Globus pallidus (tissue), 1 donor: ENCODE data around the gene SEPTIN5.

Experiments
- DNase-seq: peaks from one replicate; pipeline ENCODE4 v3.0.0-alpha.2; 2015; ENCODE audit warnings: low spot score

Gene SEPTIN5

DNA sequence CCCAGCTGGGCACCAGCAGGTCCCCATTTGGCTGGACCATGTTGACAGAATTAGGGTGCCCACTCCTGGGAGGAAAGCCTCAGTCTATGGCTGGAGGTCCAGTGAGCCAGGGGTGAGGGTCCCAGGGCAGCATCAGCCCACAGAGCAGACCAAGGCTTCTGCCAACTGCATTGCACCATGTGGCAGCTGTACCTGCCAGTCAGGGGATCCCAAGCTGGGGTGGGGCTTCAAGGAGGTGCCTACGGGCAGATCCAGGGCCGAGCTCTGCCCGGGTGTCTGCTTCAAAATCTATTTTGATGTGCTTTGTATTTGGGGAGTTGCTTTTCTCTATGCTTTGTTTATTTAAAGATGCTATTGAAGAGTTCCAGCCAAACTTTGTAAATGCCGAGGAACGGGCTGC lies 19.5 kb downstream of the SEPTIN5 start:
- no peak for DNase-seq

DNA sequence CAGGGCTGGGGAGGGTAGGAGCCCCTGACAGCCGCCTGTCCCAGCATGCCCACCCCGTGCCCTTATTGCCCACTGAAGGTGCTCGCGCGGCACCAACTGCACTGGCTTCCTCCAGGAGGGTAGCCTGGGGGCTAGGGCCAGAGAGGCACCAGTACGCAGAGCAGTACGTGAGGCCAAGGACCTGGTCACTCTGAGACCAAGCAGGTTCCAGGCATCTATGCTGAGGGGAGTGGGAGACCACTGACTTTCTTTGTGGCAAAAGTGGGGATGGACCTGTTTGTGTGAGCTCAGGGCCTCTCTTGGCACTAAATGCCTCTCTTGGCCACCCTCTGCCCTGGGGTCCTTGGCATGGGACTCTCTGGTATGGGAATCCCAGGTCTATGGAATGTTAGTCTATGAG lies 19.9 kb downstream of the SEPTIN5 start:
- no peak for DNase-seq

DNA sequence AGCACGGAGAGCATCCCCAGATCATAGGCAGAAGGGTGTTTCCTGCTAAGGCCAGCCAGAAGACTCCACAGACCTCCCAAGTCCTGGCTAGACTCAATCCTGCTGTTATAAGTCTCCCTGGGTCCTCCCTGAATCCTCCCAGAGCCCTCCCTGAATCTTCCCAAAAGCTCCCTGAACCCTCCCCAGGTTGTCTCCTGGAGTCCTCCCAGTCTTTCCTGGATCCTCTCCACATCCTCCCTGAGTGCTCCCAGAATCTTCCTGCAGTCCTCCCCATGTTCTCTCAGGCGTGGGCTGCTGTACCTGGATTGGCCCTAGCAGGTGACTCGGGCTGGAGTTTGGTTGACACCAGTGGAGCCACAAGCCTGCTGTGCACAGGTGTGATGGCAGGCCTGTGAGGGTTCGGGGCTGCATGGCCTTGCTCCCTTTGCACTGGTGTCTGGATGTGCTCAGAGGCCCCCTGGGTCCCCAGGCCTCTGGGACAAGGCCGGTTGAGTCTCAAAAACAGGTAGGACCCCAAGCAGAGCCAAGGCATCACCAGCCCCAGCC lies 20.6 kb downstream of the SEPTIN5 start:
- no peak for DNase-seq

DNA sequence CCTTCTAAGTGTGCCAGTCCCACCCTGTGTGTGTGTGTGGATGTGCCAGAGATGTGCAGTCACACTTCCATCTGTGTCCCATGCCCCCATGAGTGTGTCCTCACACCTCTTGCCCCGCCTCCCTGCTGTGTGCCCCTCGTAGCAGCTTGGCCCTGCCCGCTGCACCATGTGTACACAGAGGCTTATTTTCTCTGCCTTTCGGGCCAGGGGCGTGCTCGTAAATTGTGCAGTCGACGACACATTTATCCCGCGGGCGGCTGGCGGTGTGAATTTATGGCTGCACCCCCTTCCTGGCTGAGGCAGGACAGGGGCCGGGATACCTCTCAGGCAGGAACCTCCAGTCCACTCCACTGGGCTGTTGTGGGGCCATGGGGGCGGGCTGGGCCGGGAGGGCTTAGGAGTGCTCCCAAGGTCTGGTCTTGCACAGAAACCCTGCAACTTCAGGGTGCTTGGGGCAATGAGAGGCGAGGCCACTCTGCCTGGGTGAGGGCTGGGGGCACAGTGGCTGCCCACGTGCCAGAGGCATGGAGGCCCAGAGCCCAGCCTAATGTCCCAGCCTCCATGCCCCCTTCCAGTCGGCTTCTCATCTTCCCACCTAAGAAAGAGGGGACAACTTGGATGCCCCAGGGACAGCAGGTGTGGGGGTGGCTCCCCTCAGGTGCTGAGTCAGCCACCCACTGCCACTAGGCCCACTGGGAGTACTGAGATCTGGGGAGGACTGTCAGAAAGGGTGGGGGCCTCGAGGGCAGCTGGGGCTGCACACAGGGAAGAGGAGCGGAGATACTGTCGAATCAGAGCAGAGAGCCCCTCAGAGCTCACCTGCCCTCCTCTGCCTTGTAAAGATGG lies 21.6 kb downstream of the SEPTIN5 start:
- DNase-seq: no peak

DNA sequence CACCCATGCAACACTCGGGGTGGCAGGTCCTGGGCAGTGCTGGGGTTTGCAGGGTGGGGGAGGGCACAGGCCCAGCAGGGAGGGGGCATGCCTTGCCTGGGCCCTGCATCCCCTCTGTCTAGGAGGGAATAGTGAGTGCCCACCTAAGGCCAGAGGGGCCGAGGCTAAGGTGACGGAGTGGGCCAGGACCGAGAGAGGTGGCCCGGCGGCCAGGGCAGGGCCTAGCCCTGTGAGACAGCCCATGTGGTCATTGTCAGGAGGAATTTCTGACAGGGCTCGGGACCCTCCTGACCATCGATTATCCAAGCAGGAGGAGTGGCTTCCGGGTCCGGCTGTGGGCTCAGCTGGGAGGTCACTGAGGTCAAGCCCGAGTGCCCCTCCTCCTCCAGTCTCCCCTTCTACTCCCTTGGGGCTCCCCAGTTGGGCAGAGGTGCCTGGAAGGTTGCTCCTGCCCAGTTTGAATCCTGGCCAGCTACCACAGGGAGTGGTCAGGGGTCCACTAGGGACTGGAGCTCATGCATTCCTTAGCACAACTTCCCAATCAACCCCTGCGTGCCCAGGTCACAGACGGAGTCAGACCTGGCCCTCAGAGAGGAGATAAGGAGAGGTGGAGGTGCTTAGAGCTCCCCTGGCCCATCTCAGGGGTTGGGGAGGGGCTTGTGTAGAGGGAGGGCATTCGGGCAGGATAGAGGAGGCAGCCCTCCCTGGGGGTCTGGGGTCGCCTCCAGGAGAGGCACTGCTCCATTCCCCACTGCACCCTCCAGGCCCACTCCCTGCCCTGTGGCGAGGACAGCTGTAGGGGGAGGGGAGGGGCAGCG lies 23.8 kb downstream of the SEPTIN5 start:
- no peak for DNase-seq

DNA sequence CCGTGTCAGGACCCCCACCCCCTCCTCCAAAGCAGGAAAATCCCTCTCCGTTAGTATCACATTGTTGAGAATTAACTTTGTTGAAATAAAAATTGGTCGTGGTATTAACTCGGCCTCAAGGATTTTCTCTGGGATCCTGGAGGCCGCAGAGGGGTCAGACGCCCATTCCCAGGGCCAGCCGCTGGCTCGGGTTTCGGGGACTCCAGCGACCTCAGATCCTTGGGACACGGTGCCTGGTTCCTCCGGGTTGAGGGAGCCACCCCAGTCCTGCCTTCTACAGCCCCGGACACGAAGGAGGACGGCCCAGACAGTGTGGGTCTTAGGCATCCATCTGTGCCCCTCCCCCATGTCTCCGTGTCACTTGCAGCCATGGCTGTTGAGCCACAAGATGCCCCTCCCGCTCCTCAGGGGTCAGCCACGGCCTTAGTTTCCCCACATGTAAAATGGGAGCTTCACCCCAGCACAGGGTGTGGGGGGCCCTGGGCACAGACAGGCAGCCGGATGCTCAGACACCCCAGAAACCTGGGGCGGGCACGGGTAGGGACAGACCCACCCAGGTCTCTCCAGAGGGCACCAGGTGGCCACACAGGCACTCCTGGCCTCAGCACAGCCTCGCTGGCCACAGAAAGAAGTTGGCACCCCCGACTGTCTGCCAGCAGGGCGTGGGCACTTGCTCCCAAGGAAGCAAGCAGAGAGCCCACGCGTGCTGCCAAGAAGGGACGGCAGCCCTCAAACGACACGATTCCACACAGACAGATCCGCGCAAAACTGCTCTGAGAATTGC lies 24.6 kb downstream of the SEPTIN5 start:
- no peak for DNase-seq

DNA sequence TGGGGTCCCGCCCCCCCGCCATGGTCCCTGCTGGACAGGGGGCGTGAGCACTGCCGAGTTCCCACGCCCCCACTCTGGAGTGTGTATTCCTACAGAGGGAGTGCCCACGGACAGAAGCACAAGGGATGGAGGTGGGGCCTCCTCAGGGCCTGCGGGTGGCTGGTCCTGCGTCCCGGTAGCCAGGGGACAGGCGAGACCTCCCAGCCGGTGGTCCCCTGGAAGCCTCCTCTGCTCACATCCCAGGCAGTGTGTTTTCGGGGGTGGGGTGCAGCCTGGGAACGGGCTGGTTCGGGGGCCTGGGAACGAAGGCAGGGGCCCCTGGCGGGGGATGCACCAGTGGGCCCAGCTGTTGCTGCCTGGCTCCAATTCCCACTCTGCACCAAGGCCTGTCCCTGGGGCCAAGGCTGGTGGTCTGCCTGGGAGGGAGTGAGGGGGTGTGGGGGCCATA lies 25.2 kb downstream of the SEPTIN5 start:
- no peak for DNase-seq

DNA sequence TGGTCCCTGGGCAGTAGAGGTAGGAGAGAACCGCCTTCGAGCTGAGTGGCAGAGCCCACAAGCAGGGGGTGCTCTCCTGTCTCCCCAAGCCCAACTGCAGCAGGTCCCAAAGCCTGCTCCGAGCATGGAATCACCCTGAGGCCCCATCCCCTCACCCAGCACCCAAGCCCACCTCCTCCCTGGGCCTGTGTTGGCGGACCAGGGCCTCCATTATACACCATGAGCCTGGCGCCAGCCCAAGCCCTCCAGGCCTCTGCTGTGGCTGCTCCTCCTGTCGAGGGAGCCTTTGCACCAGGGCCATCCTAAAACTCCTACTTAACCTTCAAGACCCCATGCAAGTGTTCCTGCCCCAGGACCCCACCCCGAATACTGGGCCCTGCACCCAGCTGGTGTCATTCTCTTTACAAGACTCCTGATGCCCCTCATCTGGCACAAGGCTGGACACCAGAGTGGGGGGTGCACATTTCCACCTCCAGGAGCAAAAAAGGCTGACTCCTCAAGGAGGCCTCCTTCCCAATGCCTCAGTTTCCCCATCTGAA lies 25.7 kb downstream of the SEPTIN5 start:
- no peak for DNase-seq

DNA sequence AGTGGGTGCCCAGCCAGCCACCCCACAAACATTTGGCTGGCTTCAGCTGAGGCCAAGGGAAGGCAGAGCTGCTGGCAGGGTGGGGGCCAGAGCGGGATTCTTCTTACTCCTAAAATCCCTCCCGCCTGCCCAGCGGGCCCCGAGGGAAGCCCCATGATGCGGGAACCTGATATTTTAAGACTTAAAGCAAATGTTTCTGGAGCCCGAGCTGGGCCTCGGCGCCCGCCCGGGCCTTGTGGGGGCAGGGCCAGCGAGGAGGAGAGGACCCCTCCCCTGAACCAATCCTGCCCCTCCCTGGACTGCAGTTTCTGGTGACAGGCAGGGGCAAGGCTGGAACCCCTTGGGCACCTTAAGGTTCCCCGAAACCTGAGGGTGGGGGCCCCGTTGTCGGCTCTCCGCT lies 26.3 kb downstream of the SEPTIN5 start:
- no peak for DNase-seq

DNA sequence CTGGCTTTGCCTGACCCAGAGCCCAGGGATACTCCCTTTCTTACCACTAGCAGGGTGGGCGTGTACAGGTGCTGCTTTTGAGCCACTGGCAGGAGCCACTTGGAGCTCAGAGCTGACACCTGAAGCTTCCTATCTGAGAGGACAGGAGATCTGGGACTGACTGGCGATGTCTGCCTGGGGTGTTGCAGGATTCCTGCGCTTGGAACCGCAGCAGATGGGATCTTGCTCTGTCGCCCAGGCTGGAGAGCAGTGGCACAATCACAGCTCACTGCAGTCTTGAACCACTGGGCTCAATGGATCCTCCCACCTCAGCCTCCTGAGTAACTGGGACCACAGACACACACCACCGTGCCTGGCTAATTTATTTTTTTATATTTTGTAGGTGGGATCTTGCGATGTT lies 26.8 kb downstream of the SEPTIN5 start:
- no peak for DNase-seq

DNA sequence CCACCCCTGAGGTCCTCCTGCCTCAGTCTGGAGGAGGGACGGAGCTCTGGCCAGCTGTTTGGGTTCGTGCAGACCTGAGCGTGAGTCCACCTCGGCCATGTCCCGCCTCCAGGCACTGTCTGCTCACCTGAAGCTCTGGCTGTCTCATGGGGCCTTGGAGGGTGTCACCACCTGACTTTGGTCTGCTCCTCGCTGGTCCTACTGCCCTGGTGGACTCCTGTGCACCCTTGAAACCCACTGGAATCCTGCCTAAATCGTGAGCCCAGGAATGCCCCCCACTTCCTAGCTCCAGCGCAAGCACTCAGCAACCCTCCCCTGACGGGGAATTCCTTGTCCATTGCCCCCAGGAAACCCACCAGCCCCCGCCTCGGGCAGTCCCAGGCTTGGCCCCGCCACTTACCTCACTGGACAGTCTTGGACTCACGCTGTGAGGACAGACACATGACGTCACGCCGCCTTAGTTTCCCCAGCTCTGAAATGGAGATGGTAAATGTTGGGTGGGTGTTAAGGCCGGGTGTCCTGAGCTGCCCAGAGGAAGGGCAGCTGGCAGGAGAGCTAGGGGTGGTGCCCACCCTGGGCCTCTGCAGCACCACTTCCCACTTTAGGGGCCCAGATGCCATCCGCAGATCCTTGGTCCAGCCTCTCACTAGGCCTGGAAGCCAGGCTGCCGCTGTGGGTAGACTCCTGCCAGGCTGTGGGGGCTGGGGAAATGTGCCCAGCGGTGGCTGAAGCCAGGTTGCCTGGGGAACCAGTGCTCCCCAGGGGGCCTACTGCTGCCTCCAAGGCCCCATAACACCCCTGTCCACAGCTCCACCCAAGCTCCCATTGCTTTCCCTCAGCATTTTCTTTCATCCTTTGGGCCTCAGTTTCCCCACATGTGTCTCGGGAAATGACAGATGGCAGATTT lies 28.1 kb downstream of the SEPTIN5 start:
- DNase-seq: no peak

DNA sequence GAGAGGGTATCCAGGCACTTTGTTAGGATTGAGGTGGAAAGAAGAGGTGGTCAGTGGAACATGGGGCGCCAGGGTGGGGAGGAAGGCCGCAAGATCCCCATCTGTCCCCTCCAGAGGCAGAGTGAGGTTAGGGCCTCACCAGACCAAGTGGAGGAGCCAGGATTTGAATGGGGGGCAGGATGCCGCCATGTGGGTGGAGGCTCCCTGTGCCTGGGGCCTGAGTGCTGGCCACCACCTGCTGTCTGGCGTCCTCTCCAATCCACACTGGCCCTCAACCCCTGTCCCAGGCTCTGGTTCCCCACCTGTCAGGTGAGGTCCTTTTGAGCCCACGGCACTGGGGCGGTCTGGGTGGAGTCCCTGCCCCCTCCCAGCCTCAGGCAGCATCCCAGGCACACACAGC lies 28.8 kb downstream of the SEPTIN5 start:
- DNase-seq: no peak

DNA sequence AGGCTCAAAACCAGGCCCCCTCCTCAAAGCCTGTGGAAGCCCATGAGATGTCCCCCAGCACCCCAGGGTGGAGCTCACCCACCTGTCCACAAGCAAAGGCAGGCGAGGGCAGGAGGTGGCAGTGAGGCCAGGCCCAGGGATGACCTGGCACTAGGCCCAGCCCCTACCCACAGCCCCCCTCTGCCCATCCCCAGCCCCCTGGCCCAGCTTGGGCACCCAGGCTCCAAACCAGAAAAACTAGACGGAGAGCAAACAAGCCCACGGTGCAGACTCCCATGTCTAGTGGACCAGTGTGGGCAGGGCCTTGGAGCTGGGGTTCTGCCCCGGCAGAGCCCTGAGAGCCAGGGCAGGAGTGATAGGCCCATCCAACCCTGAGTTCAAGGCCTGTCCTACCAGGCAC lies 29.3 kb downstream of the SEPTIN5 start:
- DNase-seq: no peak

DNA sequence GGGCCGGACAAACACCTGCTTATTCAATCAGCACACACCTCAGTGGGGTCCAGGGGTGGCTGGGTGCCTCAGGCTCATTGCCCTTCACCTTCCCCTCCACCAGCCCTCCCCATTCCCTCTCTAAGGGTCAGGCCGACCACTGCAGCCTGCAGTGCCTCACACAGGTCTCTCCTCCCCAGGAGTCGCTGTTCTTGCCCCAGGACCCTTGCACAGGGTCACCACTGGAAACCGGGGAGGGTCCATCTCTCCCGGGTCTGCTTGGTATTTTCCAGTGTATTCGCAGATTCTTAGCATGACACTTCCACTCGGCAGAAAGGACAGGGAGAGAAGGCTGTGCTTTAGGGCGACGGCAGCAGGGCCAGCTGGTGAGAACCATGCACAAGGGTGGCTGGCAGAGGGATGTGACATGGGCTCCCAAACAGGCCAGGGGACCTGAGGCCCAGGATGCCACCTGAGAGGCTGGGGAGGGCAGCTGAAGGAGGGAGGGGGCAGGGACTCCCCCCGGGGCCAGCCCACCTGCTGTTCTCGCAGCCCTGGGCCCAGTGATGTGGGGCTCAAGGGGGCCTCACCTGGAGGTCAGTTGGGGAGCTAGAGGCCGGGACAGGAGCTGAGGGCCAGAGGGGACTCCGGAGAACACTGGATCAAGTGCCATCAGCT lies 30.2 kb downstream of the SEPTIN5 start:
- DNase-seq: no peak

DNA sequence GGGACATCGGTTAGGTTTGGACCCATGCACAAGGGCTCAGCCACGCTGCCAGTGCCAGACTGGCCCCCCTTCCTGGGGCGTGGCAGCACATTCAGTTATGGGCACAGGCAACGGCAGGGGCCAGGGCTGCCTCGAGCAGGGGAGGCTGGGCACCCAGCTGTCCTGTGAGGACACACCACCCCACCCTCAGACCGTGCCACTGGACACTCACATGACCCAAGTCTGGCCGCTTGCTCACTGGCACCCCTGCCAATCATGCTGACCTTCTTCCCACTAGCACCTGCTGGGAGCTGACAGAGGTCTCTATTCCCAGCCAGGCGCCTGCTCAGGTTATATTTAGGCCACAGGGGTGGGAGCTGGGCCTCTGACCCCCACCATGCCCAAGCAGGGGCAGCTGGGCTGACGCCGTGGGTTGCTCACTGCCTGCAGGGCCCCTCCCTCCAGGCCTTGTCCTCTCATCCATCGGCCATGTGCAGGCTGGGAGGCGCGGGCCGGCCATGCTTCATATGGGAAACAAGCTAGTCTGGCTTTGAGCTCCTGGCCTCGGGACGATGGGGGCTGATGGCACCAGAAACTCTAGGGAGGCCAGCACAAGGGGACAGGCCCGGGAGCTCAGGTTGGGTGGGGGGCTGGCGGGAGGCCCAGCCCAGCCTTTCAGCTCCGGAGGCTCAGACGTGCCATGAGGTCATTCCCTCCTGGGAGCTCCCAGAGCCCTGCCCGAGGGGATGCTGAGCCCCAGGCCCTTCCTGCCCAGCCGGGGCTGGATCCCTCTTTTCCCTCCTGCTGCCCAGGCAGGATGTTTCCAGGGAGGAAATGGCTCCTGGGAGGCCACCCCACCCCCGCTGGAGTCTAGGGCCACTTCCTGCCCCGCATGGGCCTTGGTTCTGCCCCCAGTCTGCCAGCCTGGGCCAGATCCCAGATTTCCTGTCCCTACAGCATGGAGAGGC lies 31.1 kb downstream of the SEPTIN5 start:
- DNase-seq: no peak

DNA sequence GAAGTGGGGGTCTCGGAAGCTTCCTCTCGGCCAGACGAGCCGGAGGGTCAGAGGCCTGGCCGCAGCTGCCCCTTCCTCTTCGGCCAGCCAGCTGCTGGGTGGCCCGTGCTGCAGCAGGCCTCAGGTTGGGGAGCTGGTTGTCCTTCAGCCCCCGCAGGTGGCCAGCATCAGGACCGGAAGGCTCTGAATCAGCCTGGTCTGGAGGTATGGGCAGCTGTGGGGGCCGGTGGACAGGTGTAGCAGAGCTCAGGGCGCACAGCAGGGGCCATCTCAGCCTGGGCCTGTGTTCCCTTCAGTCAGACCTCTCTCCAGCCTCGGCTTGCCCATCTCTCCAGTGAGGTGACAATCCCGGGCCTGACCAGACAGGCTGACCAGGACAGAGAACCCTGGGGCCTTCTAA lies 32.4 kb downstream of the SEPTIN5 start:
- DNase-seq: no peak

DNA sequence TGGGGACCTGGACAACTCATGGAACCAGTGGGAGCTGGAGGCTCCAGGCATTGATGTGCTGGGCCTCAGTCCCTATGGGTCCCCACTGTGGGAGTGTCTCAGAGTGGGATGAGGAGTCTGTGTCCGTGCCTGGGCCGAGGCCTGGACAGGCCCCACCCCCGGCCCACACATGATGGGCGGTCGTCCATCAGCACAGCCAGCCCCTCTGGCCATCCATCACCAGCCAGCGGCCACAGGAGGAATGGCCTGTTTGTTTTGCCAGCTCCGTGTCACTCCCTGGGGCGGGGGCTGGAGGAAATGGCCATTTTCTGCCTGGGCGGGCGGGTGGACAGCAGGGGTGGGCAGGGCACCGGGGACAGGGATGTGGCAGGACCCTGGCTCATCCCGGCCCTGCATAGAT lies 33.2 kb downstream of the SEPTIN5 start:
- no peak for DNase-seq

DNA sequence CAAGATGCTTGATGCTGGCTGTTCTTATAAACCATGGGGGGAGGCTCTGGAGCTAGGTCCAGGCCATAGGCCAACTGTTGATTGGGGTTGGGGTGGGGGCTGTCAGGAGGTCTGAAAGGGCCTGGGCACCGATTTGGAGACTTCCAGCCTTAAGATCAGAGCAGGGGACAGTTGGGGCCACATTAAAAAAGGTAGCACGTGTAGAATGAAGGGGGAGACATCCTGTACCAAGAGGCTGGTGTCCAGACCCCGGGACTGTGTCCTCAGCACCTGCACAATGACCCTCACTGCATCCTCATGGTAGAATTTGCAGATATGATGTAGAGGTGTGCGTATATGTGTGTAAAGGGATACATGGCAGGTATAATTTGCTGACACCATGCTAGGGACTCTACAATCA lies 33.8 kb downstream of the SEPTIN5 start:
- DNase-seq: no peak

DNA sequence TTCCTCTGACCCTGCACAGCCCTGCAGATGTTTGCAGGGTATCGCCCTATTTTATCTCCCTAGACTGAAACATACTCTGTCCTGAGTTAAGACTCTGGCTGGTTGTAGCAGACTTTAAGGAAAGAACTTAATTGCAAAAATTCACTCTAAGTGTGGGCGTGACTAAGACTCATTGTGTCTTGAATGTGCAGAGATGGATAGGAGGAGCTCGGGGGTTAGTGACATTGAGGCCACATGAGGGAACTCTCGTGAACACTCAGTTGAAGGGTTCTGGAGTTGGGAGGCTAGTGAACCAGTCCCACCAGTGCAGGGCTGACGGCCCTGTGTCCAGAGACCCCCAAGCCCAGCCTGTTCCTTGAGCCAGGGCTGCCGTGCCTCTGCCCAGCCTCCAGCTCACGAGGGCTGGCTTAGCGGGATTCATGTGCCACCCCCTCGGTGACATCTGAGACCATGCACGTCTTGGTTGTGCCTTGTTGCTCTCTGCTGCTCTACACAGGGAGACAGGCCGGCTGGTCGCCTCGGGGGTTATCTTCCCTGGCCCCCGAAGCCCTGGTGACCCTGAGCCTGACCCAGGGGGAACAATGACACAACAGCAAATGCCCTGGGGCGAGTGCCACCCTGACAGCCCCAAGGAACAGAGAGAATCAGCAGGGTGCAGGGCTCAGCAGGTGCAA lies 34.8 kb downstream of the SEPTIN5 start:
- no peak for DNase-seq
